ENCODE data around the gene GPR17.
A peak's percentile ranks its signal among the peaks of the same experiment; 100 is the strongest.

GPR17 gene

DNA sequence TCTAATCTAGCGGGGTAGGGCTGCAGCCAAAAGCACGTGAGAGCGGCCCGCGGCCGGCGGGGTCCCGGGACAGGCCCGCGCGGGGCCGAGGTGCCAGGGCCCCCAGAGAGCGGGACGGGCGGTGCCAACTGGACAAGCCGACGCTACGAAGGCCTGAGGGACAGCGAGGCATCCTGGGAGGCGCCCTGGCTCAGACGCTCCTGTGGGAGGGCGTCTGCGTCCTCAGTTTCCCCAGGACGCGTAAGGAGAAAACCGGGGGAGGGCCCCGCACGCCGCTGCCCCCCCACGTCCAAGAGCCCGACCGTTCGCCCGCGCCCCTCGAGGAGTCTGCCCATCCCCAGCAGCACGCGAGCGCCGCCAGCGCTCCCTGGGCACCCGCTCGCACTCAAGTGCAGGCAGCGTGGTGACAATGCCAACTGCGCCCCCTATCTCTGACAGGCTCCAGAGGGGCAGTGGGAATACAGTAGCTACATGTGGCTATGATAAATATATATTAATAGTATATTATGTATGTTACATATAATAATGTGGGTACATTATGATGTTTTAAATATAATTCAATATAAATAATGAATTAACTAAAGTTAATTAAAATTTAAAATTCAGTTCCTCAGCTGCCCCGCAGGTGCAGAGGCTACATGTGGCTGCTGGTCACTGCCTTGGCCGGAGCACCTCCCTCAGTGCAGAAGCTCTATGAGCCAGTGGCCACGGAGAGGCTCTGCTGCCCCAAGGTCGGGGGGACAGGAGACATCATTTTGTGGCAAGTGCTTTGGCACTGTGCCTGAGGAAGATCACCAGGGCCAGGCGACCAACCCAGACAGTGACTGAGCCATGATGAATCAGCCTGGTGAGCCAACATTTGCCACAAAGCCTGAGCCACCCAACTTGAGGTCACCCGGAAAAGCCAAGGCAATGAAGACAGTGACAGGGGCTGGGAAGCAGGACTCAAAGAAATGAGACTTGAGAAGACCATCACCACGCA is 49.8 kb downstream of the GPR17 start:
- peak; percentile 57 to 65 for DNase-seq

GRCh38 chr2:127697482-127698180 is 51.7 kb downstream of the GPR17 start:
- no peak for DNase-seq

DNA sequence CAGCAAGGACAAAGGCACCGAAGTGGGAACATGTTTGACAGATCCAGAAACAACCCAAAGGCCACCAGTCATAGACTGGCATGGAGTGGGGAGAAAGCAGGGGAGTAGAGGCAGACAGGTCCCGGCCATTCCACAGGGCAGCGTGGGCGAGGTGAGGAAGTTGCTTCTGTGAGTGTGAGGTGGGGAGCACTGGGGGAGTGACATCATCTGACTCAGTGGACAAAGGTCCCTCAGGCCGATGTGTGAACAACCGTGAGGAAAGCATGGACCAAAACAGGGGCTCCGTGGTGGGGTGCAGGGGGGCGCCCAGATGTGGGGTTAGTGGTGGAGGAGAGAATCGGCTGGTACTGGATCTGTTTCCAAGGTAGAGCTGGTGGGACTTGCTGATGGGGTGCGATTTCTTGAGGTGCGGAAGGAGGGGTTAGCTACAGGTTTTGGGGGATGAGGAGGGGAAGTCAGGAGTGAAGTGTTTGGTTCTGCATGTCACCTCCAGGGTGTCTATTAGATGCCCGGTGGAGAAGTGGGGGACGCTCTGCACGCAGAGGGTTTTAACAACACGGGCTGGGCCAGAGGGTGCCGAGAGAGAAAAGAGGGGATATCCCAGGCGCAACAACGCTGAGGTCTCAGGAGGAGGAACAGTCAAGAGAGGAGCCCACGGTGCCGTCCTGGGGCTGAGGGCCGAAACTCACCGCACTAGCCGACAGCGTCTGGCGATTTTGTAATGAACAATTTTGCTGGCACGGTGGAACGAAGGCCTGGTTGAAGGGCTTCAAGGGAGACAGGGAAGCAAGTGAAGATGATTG is 52.8 kb downstream of the GPR17 start:
- no peak for DNase-seq

DNA sequence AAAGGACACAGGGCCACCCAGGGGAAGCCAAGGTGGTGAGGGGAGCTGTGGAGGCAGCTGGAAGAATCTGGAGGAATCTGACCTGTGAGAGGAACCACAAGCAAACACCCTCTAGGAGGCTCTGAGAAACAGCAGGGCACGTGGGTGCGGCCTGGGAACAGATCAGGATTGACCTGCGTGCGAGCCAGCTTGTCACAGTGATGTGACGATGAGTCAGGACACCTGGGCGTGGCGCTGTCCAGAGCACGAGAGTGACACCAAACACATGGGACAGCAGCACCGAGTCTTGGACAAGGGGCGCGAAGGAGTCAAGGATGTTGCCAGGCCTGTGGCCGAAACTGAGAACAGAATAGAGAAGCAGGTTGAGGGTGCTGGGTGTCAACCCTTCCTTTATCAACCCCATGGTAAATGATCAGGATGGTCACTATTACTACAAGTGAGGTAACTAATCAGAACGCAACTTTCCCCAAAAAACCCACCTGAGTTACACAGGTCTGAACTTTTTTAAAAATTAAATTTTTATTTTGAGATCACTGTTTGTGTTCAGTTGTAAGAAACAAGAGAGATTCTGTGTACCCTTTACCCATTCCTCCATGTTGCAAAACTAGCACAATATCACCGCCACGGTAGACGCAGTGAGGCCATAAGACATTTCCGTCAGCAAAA is 54.7 kb downstream of the GPR17 start:
- peak; percentile 14 to 23 for DNase-seq

- DNase-seq, result peak; percentile 77 to 88
Measured at GRCh38 chr2:127701193-127701650, 55.3 kb downstream of the GPR17 start, which contains the start of gene SFT2D3. Gene SFT2D3, plus strand, starts transcription at chr2:127701497. Its CDS starts 32 bp downstream, at chr2:127701529.

DNA sequence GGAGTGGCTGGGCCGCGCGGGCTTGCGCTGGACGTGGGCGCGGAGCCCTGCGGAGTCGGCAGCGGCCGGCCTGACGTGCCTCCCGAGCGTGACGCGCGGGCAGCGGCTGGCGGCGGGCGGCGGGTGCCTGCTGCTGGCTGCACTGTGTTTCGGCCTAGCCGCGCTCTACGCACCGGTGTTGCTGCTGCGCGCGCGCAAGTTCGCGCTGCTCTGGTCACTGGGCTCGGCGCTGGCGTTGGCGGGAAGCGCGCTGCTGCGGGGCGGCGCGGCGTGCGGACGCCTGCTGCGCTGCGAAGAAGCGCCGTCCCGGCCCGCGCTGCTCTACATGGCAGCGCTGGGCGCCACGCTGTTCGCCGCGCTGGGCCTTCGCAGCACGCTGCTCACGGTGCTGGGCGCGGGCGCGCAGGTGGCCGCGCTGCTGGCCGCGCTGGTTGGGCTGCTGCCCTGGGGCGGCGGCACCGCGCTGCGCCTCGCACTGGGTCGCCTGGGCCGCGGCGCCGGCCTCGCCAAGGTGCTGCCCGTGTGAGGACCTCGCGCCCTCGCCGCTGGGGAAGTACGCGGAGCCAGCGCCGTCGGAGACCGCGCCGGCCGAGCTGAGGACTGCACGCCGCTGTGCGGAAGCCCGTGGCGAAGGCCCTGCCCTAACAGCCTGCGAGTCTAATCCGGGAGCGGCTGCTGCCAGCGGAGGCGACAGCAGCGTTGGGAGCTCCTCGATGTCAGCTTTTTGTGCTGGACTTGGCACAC is 55.9 kb downstream of the GPR17 start:
- DNase-seq, result peak; percentile 54 to 65
